GM21825 (cell line): ENCODE measurements around the gene GPRC5D.

Experiments
- ATAC-seq: cut with Tn5 transposase; IDR thresholded peaks from one replicate; pipeline ENCODE4 v1.9.1; 2021; ENCODE audit warnings: mild to moderate bottlenecking, moderate library complexity; ENCODE audit not compliant: unreplicated experiment

GPRC5D gene

GRCh38 chr12:12952036-12952435 lies at the start of gene GPRC5D:
Gene GPRC5D, minus strand, starts transcription at chr12:12952170. Its CDS starts 1,786 bp downstream, at chr12:12950384.
- no peak for ATAC-seq

GRCh38 chr12:13001775-13002040 lies 49.7 kb upstream of the GPRC5D start:
- ATAC-seq: no peak

- no peak for ATAC-seq
These were observed 49.2 kb upstream of the GPRC5D start for GRCh38 chr12:13000925-13001774.

GRCh38 chr12:13000616-13000924 lies 48.6 kb upstream of the GPRC5D start:
- no peak for ATAC-seq

- ATAC-seq: peak; percentile 85
These were observed 48.1 kb upstream of the GPRC5D start, which contains the start of gene HEBP1 for GRCh38 chr12:12999959-13000615. Gene HEBP1, minus strand, starts transcription at chr12:13000265. Its CDS starts 151 bp downstream, at chr12:13000114.

GRCh38 chr12:12999271-12999958 lies 47.4 kb upstream of the GPRC5D start:
- no peak for ATAC-seq

GRCh38 chr12:12998248-12998647 lies 46.3 kb upstream of the GPRC5D start:
- no peak for ATAC-seq

GRCh38 chr12:12997734-12998133 lies 45.8 kb upstream of the GPRC5D start:
- no peak for ATAC-seq

- ATAC-seq: no peak
These were observed 45.2 kb upstream of the GPRC5D start for GRCh38 chr12:12997156-12997555.

- ATAC-seq: no peak
These were observed 44.2 kb upstream of the GPRC5D start for GRCh38 chr12:12996209-12996608.

- ATAC-seq: no peak
These were observed 43.1 kb upstream of the GPRC5D start for GRCh38 chr12:12995088-12995487.

GRCh38 chr12:12993367-12993766 lies 41.4 kb upstream of the GPRC5D start:
- no peak for ATAC-seq

GRCh38 chr12:12992418-12993130 lies 40.6 kb upstream of the GPRC5D start:
- ATAC-seq: no peak

- no peak for ATAC-seq
These were observed 38.9 kb upstream of the GPRC5D start for GRCh38 chr12:12990700-12991468.

- ATAC-seq: no peak
These were observed 35.5 kb upstream of the GPRC5D start for GRCh38 chr12:12987421-12987820.

- ATAC-seq: no peak
These were observed 34.9 kb upstream of the GPRC5D start for GRCh38 chr12:12986775-12987331.

- peak; percentile 80 for ATAC-seq
These were observed 33.9 kb upstream of the GPRC5D start for GRCh38 chr12:12985817-12986408.

- ATAC-seq: no peak
These were observed 32.2 kb upstream of the GPRC5D start for GRCh38 chr12:12984149-12984548.

- ATAC-seq: no peak
These were observed 31.6 kb upstream of the GPRC5D start for GRCh38 chr12:12983420-12984035.
